Measurements from ENCODE around the gene FAM114A1. TPM values are rescaled to one million over a fixed set of nuclear protein-coding genes. Genes with fewer than 3 reads are reported as not detected.
"Not testable (repeated sequence)": the region's sequence is repeated elsewhere in the genome, so short reads cannot be mapped to it uniquely, and the experiment has no call there.

Gene FAM114A1
- polyA plus RNA-seq, 4 donors, result 11.3 to 34.6 (median 25.2) TPM

DNA sequence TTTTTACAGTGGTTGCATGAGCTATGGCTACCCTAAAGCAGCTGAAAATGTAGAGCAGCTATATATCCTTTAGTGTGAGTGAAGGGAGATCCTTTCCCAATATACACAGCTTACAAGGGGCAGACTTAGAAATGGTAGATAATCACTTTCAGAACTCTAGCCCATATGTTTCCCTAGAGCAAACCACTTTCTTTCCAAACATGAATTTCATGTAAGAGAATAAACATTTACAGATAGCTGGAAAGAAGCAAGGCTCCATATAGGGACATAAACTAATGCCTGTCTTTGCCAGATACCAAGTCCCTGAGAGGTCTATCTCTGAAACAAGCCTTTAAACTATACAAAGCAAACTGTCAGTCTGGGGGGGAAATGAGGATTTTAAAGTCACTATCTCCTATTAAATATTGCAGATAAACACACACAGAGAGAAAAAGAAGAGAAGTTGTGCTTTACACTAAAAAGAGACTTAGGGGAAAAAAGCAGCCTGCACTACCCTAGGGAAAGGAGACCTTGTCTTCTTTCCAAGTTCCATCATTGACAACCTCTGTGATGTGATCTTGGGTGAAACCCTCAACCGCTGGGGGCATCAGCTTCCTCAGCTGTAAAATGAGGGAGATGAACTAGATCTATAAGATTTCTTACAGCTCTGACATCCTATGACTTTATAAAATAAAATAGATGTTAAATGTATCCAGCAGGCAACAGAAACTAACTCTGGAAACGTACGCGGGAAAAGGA is 91.0 kb downstream of the FAM114A1 start:
- FAIRE-seq (no peak), DNase-seq (peak in 1 of 2 donors; percentile 6)
- Histone ChIP-seq H3K36me3 (ENCODE audit: control insufficient read depth in 3 of 3, insufficient read depth in 2 of 3, low read depth in 1 of 3, low read length in 3 of 3) (no peaks in the 10 kb centered on the region), H3K4me3 (ENCODE audit: low read depth in 1 of 3, low read length in 3 of 3) (no peak overlapping the region), H3K9me3 (ENCODE audit: control insufficient read depth in 2 of 2, insufficient read depth in 1 of 2, low read depth in 1 of 2, low read length in 1 of 2) (no peaks in the 10 kb centered on the region), H3K27me3 (ENCODE audit: control insufficient read depth in 3 of 3, insufficient read depth in 3 of 3, low read length in 3 of 3) (no peaks in the 10 kb centered on the region), H3K4me1 (ENCODE audit: control insufficient read depth in 3 of 3, insufficient read depth in 2 of 3, low read depth in 1 of 3, low read length in 2 of 3) (no peaks in the 10 kb centered on the region), H3K27ac (ENCODE audit: low read depth in 1 of 3, low read length in 2 of 3) (peak overlapping the region in 1 of 3 donors; percentile 19)
- 70 to 96% (median 87%) methylated on average over 4 of the region's 4 CpGs for WGBS, 3 donors

DNA sequence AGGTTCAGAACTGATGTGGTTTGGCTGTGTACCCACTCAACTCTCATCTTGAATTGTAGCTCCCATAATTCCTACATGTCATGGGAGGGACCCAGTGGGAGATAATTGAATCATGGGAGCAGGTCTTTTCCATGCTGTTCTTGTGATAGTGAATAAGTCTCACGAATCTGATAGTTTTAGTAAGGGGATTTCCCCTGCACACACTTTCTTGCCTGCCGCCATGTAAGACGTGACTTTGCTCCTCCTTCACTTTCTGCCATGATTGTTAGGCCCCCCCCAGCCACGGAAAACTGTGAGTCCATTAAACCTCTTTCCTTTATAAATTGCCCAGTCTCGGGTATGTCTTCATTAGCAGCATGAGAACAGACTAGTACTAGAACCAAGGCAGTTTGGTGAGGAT is 91.6 kb downstream of the FAM114A1 start:
- DNase-seq; H3K36me3 ChIP-seq (ENCODE audit: control insufficient read depth in 3 of 3, insufficient read depth in 2 of 3, low read depth in 1 of 3, low read length in 3 of 3); H3K4me1 ChIP-seq (ENCODE audit: control insufficient read depth in 3 of 3, insufficient read depth in 2 of 3, low read depth in 1 of 3, low read length in 2 of 3); H3K27ac ChIP-seq (ENCODE audit: low read depth in 1 of 3, low read length in 2 of 3); FAIRE-seq; H3K4me3 ChIP-seq (ENCODE audit: low read depth in 1 of 3, low read length in 3 of 3); H3K9me3 ChIP-seq (ENCODE audit: control insufficient read depth in 2 of 2, insufficient read depth in 1 of 2, low read depth in 1 of 2, low read length in 1 of 2); H3K27me3 ChIP-seq (ENCODE audit: control insufficient read depth in 3 of 3, insufficient read depth in 3 of 3, low read length in 3 of 3): not testable (repeated sequence)
- 83 to 90% (median 90%) methylated on average over 5 of the region's 5 CpGs for WGBS, 3 donors

DNA sequence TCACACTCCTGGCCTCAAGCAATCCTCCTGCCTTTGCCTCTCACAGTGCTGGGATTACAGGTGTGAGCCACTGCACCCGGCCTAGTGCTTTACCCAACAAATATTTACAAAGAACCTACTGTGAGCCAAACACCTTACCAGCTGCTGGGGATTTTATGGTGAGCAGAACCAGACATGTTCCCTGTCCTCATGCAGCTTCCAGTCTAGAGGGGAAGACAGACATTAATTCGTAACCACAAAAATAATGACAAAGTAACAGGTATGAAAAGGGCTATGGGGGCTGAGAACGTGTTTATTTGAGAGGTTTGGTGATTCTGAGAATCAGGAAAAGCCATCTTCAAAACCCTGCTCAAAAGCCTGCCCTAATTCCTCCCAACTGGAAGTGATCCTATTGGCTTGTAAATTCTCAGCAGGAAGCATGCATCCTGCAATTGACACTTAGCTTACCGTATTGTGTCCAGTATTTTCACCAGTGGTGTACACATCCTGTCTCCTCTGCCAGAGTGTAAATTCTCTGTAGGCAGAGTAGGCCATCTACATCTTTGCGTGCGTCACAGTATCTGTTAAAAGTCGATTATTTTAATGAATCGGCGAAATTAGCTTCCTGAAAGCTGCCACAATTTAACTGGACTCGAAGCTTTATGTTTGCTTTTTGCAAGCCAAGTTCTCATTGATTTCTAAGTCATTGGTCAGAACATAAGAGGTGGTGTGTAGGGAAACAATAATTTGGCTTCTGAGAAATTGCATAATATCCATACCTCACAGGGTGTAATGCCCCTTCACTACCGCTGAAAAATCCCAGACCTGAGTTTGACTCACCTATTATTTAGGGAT is 97.6 kb downstream of the FAM114A1 start:
- no peaks in the 10 kb centered on the region for H3K4me1 ChIP-seq (ENCODE audit: control insufficient read depth in 3 of 3, insufficient read depth in 2 of 3, low read depth in 1 of 3, low read length in 2 of 3)
- H3K9me3 ChIP-seq (ENCODE audit: control insufficient read depth in 2 of 2, insufficient read depth in 1 of 2, low read depth in 1 of 2, low read length in 1 of 2), result no peaks in the 10 kb centered on the region
- no peak overlapping the region for H3K27ac ChIP-seq (ENCODE audit: low read depth in 1 of 3, low read length in 2 of 3)
- no peak overlapping the region for H3K4me3 ChIP-seq (ENCODE audit: low read depth in 1 of 3, low read length in 3 of 3)
- 87 to 94% (median 91%) methylated on average over 11 of the region's 11 CpGs for WGBS, 3 donors
- no peaks in the 10 kb centered on the region for H3K36me3 ChIP-seq (ENCODE audit: control insufficient read depth in 3 of 3, insufficient read depth in 2 of 3, low read depth in 1 of 3, low read length in 3 of 3)
- peaks cover 0 to 2% (median 0%) of the 10 kb centered on the region in 3 donors for H3K27me3 ChIP-seq (ENCODE audit: control insufficient read depth in 3 of 3, insufficient read depth in 3 of 3, low read length in 3 of 3)
- no peak for FAIRE-seq
- no peak for DNase-seq

DNA sequence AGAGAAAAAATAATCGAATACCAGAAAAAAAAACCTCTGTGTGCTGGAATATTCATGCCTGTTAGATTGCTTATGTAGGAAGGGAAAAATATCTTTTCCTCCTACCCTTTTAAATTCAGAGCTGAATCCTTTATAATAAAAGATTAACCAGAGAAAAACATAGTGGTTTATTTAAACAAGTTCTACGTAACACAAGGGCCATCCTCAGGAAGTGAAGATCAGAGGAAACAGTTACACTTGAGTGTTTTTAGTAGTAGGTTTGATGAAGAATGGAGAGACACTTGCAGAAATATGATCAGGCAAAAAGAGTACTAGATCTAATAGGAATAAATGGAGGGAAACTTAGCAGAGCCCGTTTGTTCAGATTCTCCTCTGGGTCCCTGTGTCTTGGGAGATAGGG is 98.3 kb downstream of the FAM114A1 start:
- no peak overlapping the region for H3K27ac ChIP-seq (ENCODE audit: low read depth in 1 of 3, low read length in 2 of 3)
- no peaks in the 10 kb centered on the region for H3K36me3 ChIP-seq (ENCODE audit: control insufficient read depth in 3 of 3, insufficient read depth in 2 of 3, low read depth in 1 of 3, low read length in 3 of 3)
- 84 to 87% (median 85%) methylated on average over 3 of the region's 3 CpGs for WGBS, 3 donors
- DNase-seq (no peak), FAIRE-seq (no peak)
- peaks cover 0 to 2% (median 0%) of the 10 kb centered on the region in 3 donors for H3K27me3 ChIP-seq (ENCODE audit: control insufficient read depth in 3 of 3, insufficient read depth in 3 of 3, low read length in 3 of 3)
- H3K9me3 ChIP-seq (ENCODE audit: control insufficient read depth in 2 of 2, insufficient read depth in 1 of 2, low read depth in 1 of 2, low read length in 1 of 2), result no peaks in the 10 kb centered on the region
- H3K4me1 ChIP-seq (ENCODE audit: control insufficient read depth in 3 of 3, insufficient read depth in 2 of 3, low read depth in 1 of 3, low read length in 2 of 3), result no peaks in the 10 kb centered on the region
- H3K4me3 ChIP-seq (ENCODE audit: low read depth in 1 of 3, low read length in 3 of 3), result no peak overlapping the region

DNA sequence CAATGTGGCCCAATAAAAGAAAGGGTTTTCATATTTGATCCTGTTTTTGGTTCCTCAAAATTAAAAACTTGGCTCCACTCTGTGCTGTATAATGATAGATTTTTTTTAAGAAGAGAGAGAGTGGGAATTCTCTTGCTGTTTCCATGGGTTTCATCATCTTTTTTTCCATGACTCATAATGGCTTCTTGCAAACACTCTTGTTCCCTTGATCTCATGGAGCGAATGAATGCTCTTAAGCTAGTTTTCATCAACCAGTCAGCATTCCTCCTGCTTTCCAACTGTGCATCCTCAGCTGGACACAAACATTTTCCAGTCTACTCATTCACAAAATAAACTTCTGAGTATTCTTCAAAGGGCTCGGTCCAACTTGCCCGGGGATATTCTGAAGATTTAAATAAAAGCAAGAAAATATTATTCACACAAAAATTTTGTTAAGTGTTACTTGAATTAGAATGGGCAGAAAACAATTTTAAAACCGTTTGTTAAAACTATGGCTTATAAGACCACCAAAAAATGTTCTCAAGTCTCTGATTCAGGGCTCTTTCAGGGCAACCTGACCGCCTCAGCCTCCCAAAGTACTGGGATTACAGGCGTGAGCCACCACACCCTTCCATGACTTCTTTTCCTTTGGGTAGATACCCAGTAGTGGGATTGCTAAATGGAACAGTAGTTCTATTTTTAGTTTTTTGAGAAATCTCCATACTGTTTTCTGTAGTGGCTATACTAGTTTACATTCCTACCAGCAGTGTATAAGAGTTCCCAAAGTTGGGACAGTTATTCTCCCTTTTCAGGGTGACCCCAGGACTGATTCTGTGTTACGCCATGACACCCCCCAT is 99.9 kb downstream of the FAM114A1 start:
- no peak for FAIRE-seq
- Histone ChIP-seq H3K27ac (ENCODE audit: low read depth in 1 of 3, low read length in 2 of 3) (peak overlapping the region in 1 of 3 donors; percentile 78), H3K4me1 (ENCODE audit: control insufficient read depth in 3 of 3, insufficient read depth in 2 of 3, low read depth in 1 of 3, low read length in 2 of 3) (no peaks in the 10 kb centered on the region), H3K36me3 (ENCODE audit: control insufficient read depth in 3 of 3, insufficient read depth in 2 of 3, low read depth in 1 of 3, low read length in 3 of 3) (no peaks in the 10 kb centered on the region), H3K9me3 (ENCODE audit: control insufficient read depth in 2 of 2, insufficient read depth in 1 of 2, low read depth in 1 of 2, low read length in 1 of 2) (no peaks in the 10 kb centered on the region), H3K27me3 (ENCODE audit: control insufficient read depth in 3 of 3, insufficient read depth in 3 of 3, low read length in 3 of 3) (peaks cover 0 to 2% (median 0%) of the 10 kb centered on the region in 3 donors), H3K4me3 (ENCODE audit: low read depth in 1 of 3, low read length in 3 of 3) (no peak overlapping the region)
- WGBS, 3 donors, result 77 to 92% (median 83%) methylated on average over 7 of the region's 7 CpGs
- DNase-seq, result peak in 1 of 2 donors; percentile 11

DNA sequence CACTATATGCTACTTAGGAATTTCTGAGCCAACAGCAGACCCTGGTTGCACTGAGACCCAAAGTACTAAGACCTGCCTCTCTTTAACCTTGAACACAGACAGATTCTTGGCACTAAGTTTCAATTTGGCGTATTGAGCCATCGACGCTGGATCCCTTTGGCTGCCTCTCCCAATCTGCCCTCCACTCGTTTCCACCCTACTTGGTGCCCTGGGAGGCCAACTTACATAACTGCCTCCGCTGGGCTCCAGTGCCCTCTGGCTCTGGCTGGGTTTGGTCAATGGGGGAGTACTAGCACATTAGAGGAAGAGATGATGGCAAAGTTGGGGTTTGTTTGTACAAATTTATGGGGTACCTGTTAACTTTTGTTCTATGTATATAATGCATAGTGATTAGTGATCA is 101.1 kb downstream of the FAM114A1 start:
- DNase-seq, result no peak
- no peaks in the 10 kb centered on the region for H3K4me1 ChIP-seq (ENCODE audit: control insufficient read depth in 3 of 3, insufficient read depth in 2 of 3, low read depth in 1 of 3, low read length in 2 of 3)
- 86 to 92% (median 92%) methylated on average over 5 of the region's 5 CpGs for WGBS, 3 donors
- no peak overlapping the region for H3K27ac ChIP-seq (ENCODE audit: low read depth in 1 of 3, low read length in 2 of 3)
- H3K4me3 ChIP-seq (ENCODE audit: low read depth in 1 of 3, low read length in 3 of 3), result no peak overlapping the region
- FAIRE-seq, result no peak
- H3K9me3 ChIP-seq (ENCODE audit: control insufficient read depth in 2 of 2, insufficient read depth in 1 of 2, low read depth in 1 of 2, low read length in 1 of 2), result no peaks in the 10 kb centered on the region
- no peaks in the 10 kb centered on the region for H3K36me3 ChIP-seq (ENCODE audit: control insufficient read depth in 3 of 3, insufficient read depth in 2 of 3, low read depth in 1 of 3, low read length in 3 of 3)
- H3K27me3 ChIP-seq (ENCODE audit: control insufficient read depth in 3 of 3, insufficient read depth in 3 of 3, low read length in 3 of 3), result peaks cover 0 to 2% (median 0%) of the 10 kb centered on the region in 3 donors

DNA sequence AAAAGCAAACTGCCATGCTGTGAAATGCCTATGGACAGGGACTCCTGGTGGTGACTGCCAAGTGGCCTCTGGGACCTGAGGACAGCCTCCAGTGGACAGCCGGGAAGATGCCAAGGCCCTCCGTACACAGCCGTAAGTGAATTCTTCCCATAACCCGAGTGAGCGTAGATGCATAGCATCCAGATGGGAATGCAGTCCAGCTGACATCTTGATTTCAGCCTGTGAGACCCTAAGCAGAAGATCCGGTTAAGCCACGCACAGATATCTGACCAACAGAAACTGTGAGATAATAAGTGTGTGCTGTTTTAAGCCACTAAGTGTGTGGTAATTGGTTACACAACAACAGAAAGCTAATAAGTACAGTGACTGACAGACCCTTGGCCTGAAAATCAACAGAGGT is 108.7 kb downstream of the FAM114A1 start:
- no peak for FAIRE-seq
- no peak overlapping the region for H3K4me3 ChIP-seq (ENCODE audit: low read depth in 1 of 3, low read length in 3 of 3)
- 89 to 96% (median 94%) methylated on average over 7 of the region's 7 CpGs for WGBS, 3 donors

DNA sequence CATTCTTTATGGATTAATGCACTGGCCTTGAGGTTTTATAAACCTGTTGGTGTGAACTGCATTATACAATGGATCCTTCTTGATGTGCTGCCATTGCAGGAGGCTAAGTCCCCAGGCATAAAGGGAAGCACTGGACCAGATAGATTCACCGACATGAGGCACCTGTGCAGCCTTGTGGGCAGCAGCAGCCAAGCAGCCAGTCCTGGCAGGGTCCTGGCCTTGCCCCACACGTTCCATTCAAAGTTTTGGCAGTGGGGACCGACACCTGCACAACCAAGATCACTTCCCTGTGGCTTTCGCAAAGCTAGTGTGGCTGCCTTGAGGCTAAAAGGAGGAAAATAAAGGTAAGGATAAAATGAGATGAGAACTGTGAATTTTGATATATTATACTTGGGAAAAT is 111.5 kb downstream of the FAM114A1 start:
- no peak for FAIRE-seq
- H3K36me3 ChIP-seq (ENCODE audit: control insufficient read depth in 3 of 3, insufficient read depth in 2 of 3, low read depth in 1 of 3, low read length in 3 of 3), result no peaks in the 10 kb centered on the region
- H3K27ac ChIP-seq (ENCODE audit: low read depth in 1 of 3, low read length in 2 of 3), result no peak overlapping the region
- H3K4me1 ChIP-seq (ENCODE audit: control insufficient read depth in 3 of 3, insufficient read depth in 2 of 3, low read depth in 1 of 3, low read length in 2 of 3), result no peaks in the 10 kb centered on the region
- no peak for DNase-seq
- H3K4me3 ChIP-seq (ENCODE audit: low read depth in 1 of 3, low read length in 3 of 3), result no peak overlapping the region
- WGBS, 3 donors, result 88 to 93% (median 91%) methylated on average over 4 of the region's 4 CpGs
- H3K9me3 ChIP-seq (ENCODE audit: control insufficient read depth in 2 of 2, insufficient read depth in 1 of 2, low read depth in 1 of 2, low read length in 1 of 2), result no peaks in the 10 kb centered on the region
- H3K27me3 ChIP-seq (ENCODE audit: control insufficient read depth in 3 of 3, insufficient read depth in 3 of 3, low read length in 3 of 3), result no peaks in the 10 kb centered on the region

More for the DNA sequence above, 108.7 kb downstream of the FAM114A1 start:
- no peaks in the 10 kb centered on the region for H3K4me1 ChIP-seq (ENCODE audit: control insufficient read depth in 3 of 3, insufficient read depth in 2 of 3, low read depth in 1 of 3, low read length in 2 of 3)
- no peaks in the 10 kb centered on the region for H3K9me3 ChIP-seq (ENCODE audit: control insufficient read depth in 2 of 2, insufficient read depth in 1 of 2, low read depth in 1 of 2, low read length in 1 of 2)
- H3K27me3 ChIP-seq (ENCODE audit: control insufficient read depth in 3 of 3, insufficient read depth in 3 of 3, low read length in 3 of 3), result no peaks in the 10 kb centered on the region
- no peak overlapping the region for H3K27ac ChIP-seq (ENCODE audit: low read depth in 1 of 3, low read length in 2 of 3)
- H3K36me3 ChIP-seq (ENCODE audit: control insufficient read depth in 3 of 3, insufficient read depth in 2 of 3, low read depth in 1 of 3, low read length in 3 of 3), result no peaks in the 10 kb centered on the region
- DNase-seq, result no peak
